Measurements from ENCODE around the gene GATAD2A.

- TF ChIP-seq GATA2 (IDR thresholded peaks at IDR 0.05; ENCODE audit: low read depth, low read length) (no peak), GATA3 (IDR thresholded peaks at IDR 0.05; ENCODE audit: low read depth, low read length) (no peak)
Observed at GRCh38 chr19:19531951-19532805, 126.7 kb downstream of the GATAD2A start.

All from SH-SY5Y (cell line).